CD14-positive monocyte (primary cell): Measurements from ENCODE around the gene RHOF. TPM values are rescaled to one million over a fixed set of nuclear protein-coding genes. Genes with fewer than 3 reads are reported as not detected.
A peak's percentile ranks its signal among the peaks of the same experiment; 100 is the strongest.

Source experiments
- DNase-seq, 3 donors: peaks; one replicate each; pipeline ENCODE4 v3.0.0-alpha.2; 2011 to 2022
- H2AFZ ChIP-seq: 2 replicates; pipeline ENCODE4 v1.6.0; 2012; ENCODE audit warnings: mild to moderate bottlenecking, low read depth, low read length, inconsistent platforms; ENCODE audit not compliant: insufficient read depth, poor library complexity, severe bottlenecking
- H3K27ac ChIP-seq, 2 donors: 1 replicate in 1 of 2; 2 replicates in 1 of 2; pipeline ENCODE4 v1.5.1; 2012 to 2013; ENCODE audit warnings: low read length in 2 of 2, control low read depth in 1 of 2, inconsistent platforms in 1 of 2, low read depth in 1 of 2, mild to moderate bottlenecking in 1 of 2
- H3K27me3 ChIP-seq, 2 donors: one replicate each; pipeline versions ENCODE4 v1.6.0 to v1.6.1; 2011 to 2013; ENCODE audit warnings: low read length in 2 of 2; ENCODE audit not compliant: control insufficient read depth in 2 of 2, insufficient read depth in 2 of 2
- H3K36me3 ChIP-seq, 2 donors: replicated peaks in 1 of 2; 1 replicate in 1 of 2; 2 replicates in 1 of 2; pipeline versions ENCODE4 v1.5.1 to v1.6.1; 2012 to 2013; ENCODE audit warnings: low read length in 2 of 2, control low read depth in 1 of 2, inconsistent platforms in 1 of 2, mild to moderate bottlenecking in 1 of 2; ENCODE audit not compliant: insufficient read depth in 2 of 2, control insufficient read depth in 1 of 2
- H3K4me1 ChIP-seq, 2 donors: 1 replicate in 1 of 2; 2 replicates in 1 of 2; pipeline versions ENCODE4 v1.5.1 to v1.6.1; 2012 to 2013; ENCODE audit warnings: low read length in 2 of 2, control low read depth in 1 of 2, inconsistent platforms in 1 of 2, mild to moderate bottlenecking in 1 of 2, moderate library complexity in 1 of 2; ENCODE audit not compliant: insufficient read depth in 2 of 2, control insufficient read depth in 1 of 2
- H3K4me2 ChIP-seq: replicated peaks from 2 replicates; pipeline ENCODE3; 2012; ENCODE audit warnings: low read length, moderate library complexity, mild to moderate bottlenecking; ENCODE audit not compliant: poor library complexity, severe bottlenecking; ENCODE audit errors: extremely low read depth
- H3K4me3 ChIP-seq, 3 experiments: fragments of 200-600 bp in 1 of 3; sonication (generic) in 1 of 3; replicated peaks in 1 of 3; 1 replicate in 2 of 3; 2 replicates in 1 of 3; pipeline ENCODE4 v1.5.1; 2011 to 2013; ENCODE audit warnings: low read length in 3 of 3, mild to moderate bottlenecking in 3 of 3, control low read depth in 2 of 3, low read depth in 2 of 3, inconsistent platforms in 1 of 3, moderate library complexity in 1 of 3
- H3K79me2 ChIP-seq: 2 replicates; pipeline ENCODE4 v1.6.0; 2012; ENCODE audit warnings: mild to moderate bottlenecking, control low read depth, inconsistent platforms, low read length, moderate library complexity; ENCODE audit not compliant: insufficient read depth
- H3K9ac ChIP-seq: 2 replicates; pipeline ENCODE4 v1.6.0; 2017; ENCODE audit warnings: low read length, mild to moderate bottlenecking; ENCODE audit not compliant: insufficient read depth, poor library complexity, severe bottlenecking
- H3K9me3 ChIP-seq, 2 donors: replicated peaks in 1 of 2; 1 replicate in 1 of 2; 2 replicates in 1 of 2; pipeline versions ENCODE4 v1.5.1 to v1.6.1; 2012 to 2013; ENCODE audit warnings: low read length in 2 of 2, control low read depth in 1 of 2; ENCODE audit not compliant: control insufficient read depth in 1 of 2, insufficient read depth in 1 of 2
- H4K20me1 ChIP-seq: 2 replicates; pipeline ENCODE4 v1.6.0; 2012; ENCODE audit warnings: mild to moderate bottlenecking, low read length, control low read depth, moderate library complexity; ENCODE audit not compliant: insufficient read depth
- H3K27ac Mint-ChIP-seq, 7 donors: one replicate each; pipeline ENCODE4 v1.8.0; 2020; ENCODE audit warnings: mild to moderate bottlenecking in 7 of 7, mixed read lengths in 7 of 7, moderate library complexity in 6 of 7, inconsistent platforms in 2 of 7
- H3K27me3 Mint-ChIP-seq, 3 donors: one replicate each; pipeline ENCODE4 v1.8.0; 2021 to 2022; ENCODE audit warnings: low read depth in 3 of 3, mild to moderate bottlenecking in 3 of 3, mixed read lengths in 3 of 3, moderate library complexity in 3 of 3, inconsistent platforms in 1 of 3
- H3K36me3 Mint-ChIP-seq, 2 donors: one replicate each; pipeline ENCODE4 v1.8.0; 2020; ENCODE audit warnings: mixed read lengths in 2 of 2, inconsistent platforms in 1 of 2, mild to moderate bottlenecking in 1 of 2
- H3K4me1 Mint-ChIP-seq: one replicate; pipeline ENCODE4 v1.8.0; 2020; ENCODE audit warnings: mild to moderate bottlenecking, mixed read lengths
- H3K4me3 Mint-ChIP-seq, 2 donors: one replicate each; pipeline ENCODE4 v1.8.0; 2020; ENCODE audit warnings: mild to moderate bottlenecking in 2 of 2, mixed read lengths in 2 of 2, moderate library complexity in 1 of 2
- H3K9me3 Mint-ChIP-seq, 7 donors: one replicate each; pipeline ENCODE4 v1.8.0; 2020 to 2022; ENCODE audit warnings: mixed read lengths in 7 of 7, mild to moderate bottlenecking in 6 of 7, moderate library complexity in 6 of 7, inconsistent platforms in 2 of 7
- WGBS: methylation state at CpG from one replicate; pipeline ENCODE4 v1.1.5; 2013; ENCODE audit warnings: missing lambda C conversion rate; ENCODE audit not compliant: insufficient coverage; 5-methylcytosine and 5-hydroxymethylcytosine counted together
- intact Hi-C, 2 donors: fragments of 100-400 bp; cut with micrococcal nuclease; formaldehyde crosslinking; loops; one replicate each; pipeline versions ENCODE4 v1.15.0 to v1.15.1; 2023
- polyA plus RNA-seq, 3 donors: library from polyadenylated mRNA; depleted of rRNA in 1 of 3; unstranded in 2 of 3; stranded (reverse) in 1 of 3; fragments of 300-500 nt in 2 of 3; fragments of >200 nt in 1 of 3; fragmentation: Illumina TruSeq in 2 of 3; gene quantifications; 1 replicate in 2 of 3; 2 replicates in 1 of 3; pipeline ENCODE4 v1.2.3, GENCODE V29; 2012 to 2021
- TF ChIP-seq, protein P1 (sequence below): fragments of 200-600 bp; IDR thresholded peaks from one replicate; pipeline ENCODE4 v1.8.0; 2022; ENCODE audit warnings: antibody characterized with exemption, mild to moderate bottlenecking

RHOF gene
- polyA plus RNA-seq, 3 donors, result 7.1 to 25.9 (median 13.6) TPM

DNA sequence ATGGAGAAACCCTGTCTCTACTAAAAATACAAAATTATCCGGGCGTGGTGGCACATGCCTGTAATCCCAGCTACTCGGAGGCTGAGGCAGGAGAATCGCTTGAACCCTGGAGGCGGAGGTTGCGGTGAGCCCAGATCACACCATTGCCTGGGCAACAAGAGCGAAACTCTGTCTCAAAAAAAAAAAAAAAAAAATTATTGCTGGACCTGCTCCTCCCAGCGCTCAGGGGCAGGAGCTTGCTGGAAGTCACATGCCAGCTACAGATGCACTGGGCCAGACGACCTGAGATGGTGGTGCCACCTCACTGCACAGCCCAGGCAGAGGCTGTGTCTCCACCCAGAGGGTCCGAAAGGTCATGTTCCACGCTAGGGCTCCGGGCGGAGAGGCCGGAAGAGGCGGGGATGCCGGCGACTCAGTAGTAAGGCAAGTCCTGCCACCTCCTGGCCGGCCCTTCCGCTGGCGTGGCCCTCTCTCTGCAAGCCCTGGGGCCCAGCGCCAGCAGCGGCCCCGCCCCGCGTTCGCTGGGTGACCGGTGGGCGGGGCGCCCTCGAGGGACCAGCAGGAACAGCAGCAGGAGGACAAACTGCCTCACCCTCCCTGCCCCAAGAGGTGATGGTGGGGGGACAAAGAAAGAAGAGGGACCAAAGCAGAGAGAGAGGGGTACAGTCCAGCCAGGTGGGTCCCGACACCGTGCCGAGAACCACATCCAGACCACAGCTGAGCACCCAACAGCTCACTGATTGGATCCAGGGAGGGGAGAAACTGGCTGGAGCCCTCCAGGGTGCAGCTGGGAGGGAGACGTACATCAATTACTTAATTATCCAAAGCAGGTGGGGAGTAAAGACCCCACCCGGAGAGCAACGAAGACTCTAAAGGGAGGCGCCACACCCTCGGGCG, 3.6 kb upstream of the RHOF start:
- H3K4me3 Mint-ChIP-seq, result peak overlapping the region in 1 of 2 donors; percentile 35
- TF ChIP-seq, protein P1, sequence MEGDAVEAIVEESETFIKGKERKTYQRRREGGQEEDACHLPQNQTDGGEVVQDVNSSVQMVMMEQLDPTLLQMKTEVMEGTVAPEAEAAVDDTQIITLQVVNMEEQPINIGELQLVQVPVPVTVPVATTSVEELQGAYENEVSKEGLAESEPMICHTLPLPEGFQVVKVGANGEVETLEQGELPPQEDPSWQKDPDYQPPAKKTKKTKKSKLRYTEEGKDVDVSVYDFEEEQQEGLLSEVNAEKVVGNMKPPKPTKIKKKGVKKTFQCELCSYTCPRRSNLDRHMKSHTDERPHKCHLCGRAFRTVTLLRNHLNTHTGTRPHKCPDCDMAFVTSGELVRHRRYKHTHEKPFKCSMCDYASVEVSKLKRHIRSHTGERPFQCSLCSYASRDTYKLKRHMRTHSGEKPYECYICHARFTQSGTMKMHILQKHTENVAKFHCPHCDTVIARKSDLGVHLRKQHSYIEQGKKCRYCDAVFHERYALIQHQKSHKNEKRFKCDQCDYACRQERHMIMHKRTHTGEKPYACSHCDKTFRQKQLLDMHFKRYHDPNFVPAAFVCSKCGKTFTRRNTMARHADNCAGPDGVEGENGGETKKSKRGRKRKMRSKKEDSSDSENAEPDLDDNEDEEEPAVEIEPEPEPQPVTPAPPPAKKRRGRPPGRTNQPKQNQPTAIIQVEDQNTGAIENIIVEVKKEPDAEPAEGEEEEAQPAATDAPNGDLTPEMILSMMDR, result no peak
- H3K4me3 ChIP-seq, result peak overlapping the region in 1 of 3 experiments; percentile 100

More for the DNA sequence above, 3.6 kb upstream of the RHOF start:
- H3K36me3 ChIP-seq, result peaks cover 28 to 30% of the 10 kb centered on the region in 2 donors
- no peaks in the 10 kb centered on the region for H3K27me3 ChIP-seq
- H3K27me3 Mint-ChIP-seq, result no peaks in the 10 kb centered on the region
- no peak overlapping the region for H3K9ac ChIP-seq
- no peak overlapping the region for H2AFZ ChIP-seq
- H3K4me2 ChIP-seq, result peak overlapping the region; percentile 30
- intact Hi-C loops, result loop anchor here (5.0 to 10.0 kb wide), 2 partner anchors 90 to 288 kb away; partner anchors contain the start of gene PSMD9 (in 1 of the 2)
- H3K9me3 ChIP-seq, result no peaks in the 10 kb centered on the region
- peak in 1 of 3 donors; percentile 41 for DNase-seq
- 90% methylated on average over 5 of the region's 39 CpGs for WGBS
- peaks cover 59% of the 10 kb centered on the region for H4K20me1 ChIP-seq
- H3K27ac ChIP-seq, result peak overlapping the region in 1 of 2 donors; percentile 9
- H3K4me1 ChIP-seq, result peaks cover 61 to 83% of the 10 kb centered on the region in 2 donors
- H3K27ac Mint-ChIP-seq, result peak overlapping the region in 6 of 7 donors; percentile 14 to 72 (median 48)
- H3K4me1 Mint-ChIP-seq, result peaks cover 43% of the 10 kb centered on the region
- H3K79me2 ChIP-seq, result peaks cover 77% of the 10 kb centered on the region
- H3K9me3 Mint-ChIP-seq, result peaks cover 0 to 3% (median 0%) of the 10 kb centered on the region in 7 donors
- H3K36me3 Mint-ChIP-seq, result peaks cover 21 to 38% of the 10 kb centered on the region in 2 donors
